HFFc6 (cell line): ENCODE measurements around the gene DEDD2. TPM values are rescaled to one million over a fixed set of nuclear protein-coding genes. Genes with fewer than 3 reads are reported as not detected.

Experiments used
- DNase-seq: peaks from one replicate; pipeline ENCODE4 v3.0.0-alpha.2; 2018
- H3K27ac Mint-ChIP-seq: 2 replicates; pipeline ENCODE4 v1.8.0; 2020; ENCODE audit warnings: mild to moderate bottlenecking, mixed read lengths
- H3K27me3 Mint-ChIP-seq: 2 replicates; pipeline ENCODE4 v1.8.0; 2021; ENCODE audit warnings: mild to moderate bottlenecking, moderate library complexity, mixed read lengths; ENCODE audit not compliant: insufficient read depth
- H3K36me3 Mint-ChIP-seq: 2 replicates; pipeline ENCODE4 v1.8.0; 2021; ENCODE audit warnings: low read depth, mixed read lengths
- H3K4me1 Mint-ChIP-seq: 2 replicates; pipeline ENCODE4 v1.8.0; 2020; ENCODE audit warnings: low read depth, mixed read lengths
- H3K4me3 Mint-ChIP-seq: 2 replicates; pipeline ENCODE4 v1.8.0; 2020; ENCODE audit warnings: mild to moderate bottlenecking, moderate library complexity, mixed read lengths
- H3K9me3 Mint-ChIP-seq: 2 replicates; pipeline ENCODE4 v1.8.0; 2020; ENCODE audit warnings: mild to moderate bottlenecking, mixed read lengths
- CTCF ChIP-seq: fragments of 200-600 bp; sonication (generic); IDR thresholded peaks from 2 replicates; pipeline ENCODE4 v1.5.0; 2021; ENCODE audit warnings: antibody characterized with exemption, mild to moderate bottlenecking
- total RNA-seq, 6 experiments: library from RNA; stranded (reverse); fragmentation: NEBNext Ultra II Directional; extraction: Animal tissue kit (Norgen Biotek cat#: 25700); gene quantifications; 2 replicates in 1 of 6; 3 replicates in 5 of 6; pipeline ENCODE4 v1.2.3, GENCODE V29; 2021

The DEDD2 gene
- total RNA-seq, 6 experiments from 2014 or later, result 19.2 to 24.9 (median 20.2) TPM

GRCh38 chr19:42225718-42226292 lies 8.3 kb upstream of the DEDD2 start:
- Mint-ChIP-seq H3K9me3 (no peaks in the 10 kb centered on the region), H3K4me3 (no peak overlapping the region), H3K4me1 (peaks cover 40% of the 10 kb centered on the region), H3K36me3 (peaks cover 26% of the 10 kb centered on the region), H3K27ac (no peak overlapping the region), H3K27me3 (no peaks in the 10 kb centered on the region; the same call in 1 of the 2 replicates)
- DNase-seq, result no peak
- no peak for TF ChIP-seq CTCF

- Mint-ChIP-seq H3K27ac (no peak overlapping the region), H3K9me3 (no peaks in the 10 kb centered on the region), H3K36me3 (peaks cover 30% of the 10 kb centered on the region), H3K4me1 (peaks cover 43% of the 10 kb centered on the region), H3K4me3 (no peak overlapping the region), H3K27me3 (no peaks in the 10 kb centered on the region; the same call in 1 of the 2 replicates)
- no peak for DNase-seq
- no peak for TF ChIP-seq CTCF
Observed at GRCh38 chr19:42224940-42225717, 7.7 kb upstream of the DEDD2 start.

- DNase-seq, result no peak
- peak overlapping the region; percentile 100 for H3K27ac Mint-ChIP-seq
- peaks cover 39% of the 10 kb centered on the region for H3K4me1 Mint-ChIP-seq
- H3K4me3 Mint-ChIP-seq, result peak overlapping the region; percentile 96
- peaks cover 5% of the 10 kb centered on the region; the same call in 1 of the 2 replicates for H3K9me3 Mint-ChIP-seq
- H3K27me3 Mint-ChIP-seq, result peaks cover 2% of the 10 kb centered on the region; the same call in 1 of the 2 replicates
- H3K36me3 Mint-ChIP-seq, result peaks cover 28% of the 10 kb centered on the region
- TF ChIP-seq CTCF, result no peak
Observed at GRCh38 chr19:42220751-42221097, 3.2 kb upstream of the DEDD2 start.

DNA sequence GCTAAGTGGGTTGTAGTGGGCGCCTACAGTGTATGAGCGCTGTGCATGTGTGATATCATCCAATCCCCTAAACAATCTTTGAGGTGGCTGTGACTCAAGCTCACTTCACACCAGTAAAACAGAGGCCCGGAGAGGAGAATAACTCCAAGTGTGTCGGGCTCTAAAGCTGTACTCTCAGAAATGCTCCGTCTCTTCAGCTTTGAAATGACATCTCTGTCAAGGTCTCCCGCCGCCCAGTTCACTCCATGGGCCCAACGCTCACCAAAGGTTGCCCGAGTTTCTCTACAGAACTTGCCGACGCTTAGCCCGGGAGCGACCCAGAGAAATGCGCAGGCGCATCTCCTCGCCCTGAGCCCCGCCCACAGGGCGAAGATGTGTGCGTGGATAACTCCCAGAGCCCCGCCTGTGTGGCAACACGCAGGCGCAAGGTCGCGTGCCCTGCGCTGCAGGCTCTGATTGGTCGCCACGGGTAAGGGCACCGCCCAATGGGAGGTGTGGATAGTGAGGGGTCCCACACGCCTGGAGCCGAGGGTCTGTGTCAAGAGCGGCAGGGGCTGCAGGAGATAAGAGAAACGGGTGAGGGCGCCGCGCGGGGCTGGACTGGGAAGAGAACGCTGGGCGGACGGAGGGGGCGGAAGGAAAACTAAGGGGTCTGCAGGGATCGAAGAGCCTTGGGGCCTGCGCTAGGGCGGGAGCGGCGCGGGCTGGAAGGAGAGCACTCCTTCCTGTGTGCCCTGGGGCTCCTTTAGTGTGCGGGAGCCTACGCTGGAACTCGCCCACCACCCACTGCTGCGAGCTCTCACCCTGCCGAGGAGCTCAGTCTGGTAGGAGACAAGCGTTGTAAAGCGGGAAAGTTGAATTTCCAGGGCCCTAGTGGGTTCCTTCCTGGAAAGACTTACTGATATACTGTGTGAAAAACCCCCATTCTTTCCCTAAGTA lies 2.6 kb upstream of the DEDD2 start, which contains the start of gene ZNF526:
ZNF526 (plus strand) TSS at position 501 of the 939 bp plus-strand sequence. CDS start 4,092 bp downstream, outside the sequence.
- TF ChIP-seq CTCF, result no peak
- peaks cover 45% of the 10 kb centered on the region for H3K4me1 Mint-ChIP-seq
- peaks cover 2% of the 10 kb centered on the region; the same call in 1 of the 2 replicates for H3K27me3 Mint-ChIP-seq
- peak within 1 kb of the TSS; percentile 96 for H3K4me3 Mint-ChIP-seq
- peaks cover 29% of the 10 kb centered on the region for H3K36me3 Mint-ChIP-seq
- peak within 1 kb of the TSS; percentile 100 for H3K27ac Mint-ChIP-seq
- DNase-seq, result peak; percentile 96
- peaks cover 5% of the 10 kb centered on the region; the same call in 1 of the 2 replicates for H3K9me3 Mint-ChIP-seq
